B cell (primary cell): Measurements from ENCODE around the gene ZNF471. TPM values are rescaled to one million over a fixed set of nuclear protein-coding genes. Genes with fewer than 3 reads are reported as not detected.
A peak's percentile ranks its signal among the peaks of the same experiment; 100 is the strongest.

Experiments used
- ATAC-seq: fragments of 200-7000 bp; cut with Tn5 transposase; one replicate; pipeline ENCODE4 v1.10.0; 2021; ENCODE audit warnings: low read depth, mild to moderate bottlenecking, moderate number of reproducible peaks, moderate library complexity
- CTCF ChIA-PET: fragments of 350-600 bp; sonication (Branson Sonifier 250); formaldehyde crosslinking; loops from one replicate; lab custom pipeline; 2021; ENCODE audit warnings: antibody characterized with exemption, inconsistent platforms; lab: Charles Lee
- POLR2A ChIA-PET: fragments of 350-600 bp; sonication (Branson Sonifier 250); formaldehyde crosslinking; loops from one replicate; lab custom pipeline; 2021; ENCODE audit warnings: antibody characterized with exemption; lab: Charles Lee
- DNase-seq: peaks from one replicate; pipeline ENCODE4 v3.0.0; 2013
- H2AFZ ChIP-seq: 2 replicates; pipeline ENCODE4 v1.6.1; 2012; ENCODE audit warnings: mild to moderate bottlenecking, low read depth, low read length; ENCODE audit not compliant: insufficient read depth, poor library complexity, severe bottlenecking
- H3K27ac ChIP-seq, 2 donors: 1 replicate in 1 of 2; 2 replicates in 1 of 2; pipeline ENCODE4 v1.5.1; 2012 to 2013; ENCODE audit warnings: low read length in 2 of 2, mild to moderate bottlenecking in 2 of 2, moderate library complexity in 1 of 2
- H3K27me3 ChIP-seq, 4 experiments: fragments of 200-600 bp in 1 of 4; sonication (generic) in 1 of 4; replicated peaks in 1 of 4; 1 replicate in 2 of 4; 2 replicates in 2 of 4; pipeline versions ENCODE4 v1.6.1 to v1.7.0; 2013 to 2016; ENCODE audit warnings: low read length in 3 of 4, mild to moderate bottlenecking in 2 of 4, mixed read lengths in 1 of 4, moderate library complexity in 1 of 4; ENCODE audit not compliant: insufficient read depth in 4 of 4, control insufficient read depth in 3 of 4; ENCODE audit errors: control extremely low read depth in 1 of 4
- H3K36me3 ChIP-seq, 2 experiments: replicated peaks in 1 of 2; 1 replicate in 1 of 2; 2 replicates in 1 of 2; pipeline versions ENCODE4 v1.6.1 to v1.7.1; 2013; ENCODE audit warnings: low read length in 1 of 2; ENCODE audit not compliant: insufficient read depth in 2 of 2, control insufficient read depth in 1 of 2; ENCODE audit errors: control extremely low read depth in 1 of 2, extremely low read depth in 1 of 2
- H3K4me1 ChIP-seq, 2 donors: fragments of 200-600 bp in 1 of 2; sonication (generic) in 1 of 2; 1 replicate in 1 of 2; 2 replicates in 1 of 2; pipeline versions ENCODE4 v1.5.1 to v1.6.1; 2013 to 2017; ENCODE audit warnings: low read length in 2 of 2; ENCODE audit not compliant: control insufficient read depth in 2 of 2, insufficient read depth in 2 of 2
- H3K4me2 ChIP-seq: replicated peaks from 2 replicates; pipeline ENCODE3; 2012; ENCODE audit warnings: mild to moderate bottlenecking, low read depth, low read length; ENCODE audit not compliant: poor library complexity, severe bottlenecking
- H3K4me3 ChIP-seq, 5 experiments: fragments of 200-600 bp in 1 of 5; sonication (generic) in 1 of 5; 1 replicate in 3 of 5; 2 replicates in 2 of 5; pipeline versions ENCODE4 v1.5.1 to v1.7.0; 2011 to 2016; ENCODE audit warnings: low read length in 4 of 5, mild to moderate bottlenecking in 4 of 5, low read depth in 2 of 5, control low read depth in 1 of 5, moderate library complexity in 1 of 5; ENCODE audit not compliant: insufficient read depth in 1 of 5; ENCODE audit errors: control extremely low read depth in 1 of 5, extremely low read depth in 1 of 5
- H3K79me2 ChIP-seq: fragments of 200-600 bp; sonication (generic); one replicate; pipeline ENCODE4 v1.6.0; 2016; ENCODE audit warnings: low read length; ENCODE audit not compliant: control insufficient read depth, insufficient read depth
- H3K9ac ChIP-seq: fragments of 200-600 bp; sonication (generic); 2 replicates; pipeline ENCODE4 v1.6.1; 2017; ENCODE audit warnings: mild to moderate bottlenecking, low read length, moderate library complexity
- H3K9me3 ChIP-seq, 3 donors: one replicate each; pipeline versions ENCODE4 v1.6.1 to v1.7.1; 2013; ENCODE audit warnings: low read length in 2 of 3; ENCODE audit not compliant: control insufficient read depth in 2 of 3, insufficient read depth in 1 of 3; ENCODE audit errors: control extremely low read depth in 1 of 3
- H4K20me1 ChIP-seq: 2 replicates; pipeline ENCODE4 v1.6.0; 2012; ENCODE audit warnings: mild to moderate bottlenecking, low read length; ENCODE audit not compliant: insufficient read depth, control insufficient read depth, poor library complexity, severe bottlenecking
- H3K27ac Mint-ChIP-seq: one replicate; pipeline ENCODE4 v1.8.0; 2021; ENCODE audit warnings: mixed read lengths
- H3K27me3 Mint-ChIP-seq: one replicate; pipeline ENCODE4 v1.8.0; 2021; ENCODE audit warnings: mixed read lengths
- H3K4me1 Mint-ChIP-seq: one replicate; pipeline ENCODE4 v1.8.0; 2021; ENCODE audit warnings: mixed read lengths
- H3K4me3 Mint-ChIP-seq: one replicate; pipeline ENCODE4 v1.8.0; 2021; ENCODE audit warnings: mixed read lengths
- H3K9me3 Mint-ChIP-seq: one replicate; pipeline ENCODE4 v1.8.0; 2022; ENCODE audit warnings: mixed read lengths; ENCODE audit not compliant: insufficient read depth
- CTCF ChIP-seq: fragments of 200-600 bp; IDR thresholded peaks from one replicate; pipeline ENCODE4 v1.8.0; 2022; ENCODE audit warnings: antibody characterized with exemption, mild to moderate bottlenecking
- EZH2 ChIP-seq: IDR thresholded peaks from 2 replicates; pipeline ENCODE4 v1.6.1; 2012; ENCODE audit warnings: borderline replicate concordance, low read depth, mild to moderate bottlenecking, moderate library complexity, low read length; ENCODE audit not compliant: insufficient read depth, poor library complexity, severe bottlenecking
- WGBS: methylation state at CpG from one replicate; pipeline ENCODE4 v1.1.5; 2013; ENCODE audit warnings: missing lambda C conversion rate; ENCODE audit not compliant: insufficient coverage; 5-methylcytosine and 5-hydroxymethylcytosine counted together
- intact Hi-C: fragments of 100-400 bp; cut with micrococcal nuclease; formaldehyde crosslinking; loops from one replicate; pipeline ENCODE4 v1.10.0; 2022
- polyA plus RNA-seq: library from polyadenylated mRNA; depleted of rRNA; stranded (reverse); fragments of >200 nt; gene quantifications from 2 replicates; pipeline ENCODE4 v1.2.3, GENCODE V29; 2012
- total RNA-seq, 2 donors: library from RNA; stranded (reverse); fragments of 120-200 nt in 1 of 2; gene quantifications; 1 replicate in 1 of 2; 2 replicates in 1 of 2; pipeline versions ENCODE4 v1.2.3 to v1.2.4, GENCODE V29; 2013 to 2022

ZNF471 gene
- total and polyA plus RNA-seq, 2 donors (not counting 1 experiment from before 2014, with no cell fraction given), result 0.91 to 5.9 TPM

GRCh38 chr19:56566904-56567273, 59.2 kb downstream of the ZNF471 start:
- WGBS, result 4% methylated on average over 23 of the region's 23 CpGs
- H3K27ac Mint-ChIP-seq, result peak overlapping the region; percentile 98

More at GRCh38 chr19:56566904-56567273, 59.2 kb downstream of the ZNF471 start:
- Mint-ChIP-seq H3K4me3 (peak overlapping the region; percentile 100), H3K27me3 (no peaks in the 10 kb centered on the region), H3K4me1 (peaks cover 17% of the 10 kb centered on the region), H3K9me3 (peaks cover 29% of the 10 kb centered on the region)
- peak overlapping the region; percentile 50 to 68 for H3K27ac ChIP-seq
- no peaks in the 10 kb centered on the region for H3K27me3 ChIP-seq
- H3K4me3 ChIP-seq, result peak overlapping the region; percentile 68 to 97 (median 91)
- ChIA-PET CTCF (no interaction called here), POLR2A (no interaction called here)
- H3K4me2 ChIP-seq, result peak overlapping the region; percentile 86
- H3K9ac ChIP-seq, result peak overlapping the region; percentile 97
- H3K79me2 ChIP-seq, result peaks cover 10% of the 10 kb centered on the region
- ATAC-seq, result peak; percentile 28
- H3K4me1 ChIP-seq, result peaks cover 9 to 12% of the 10 kb centered on the region in 2 donors
- peak overlapping the region; percentile 99 for H2AFZ ChIP-seq
- intact Hi-C loops, result loop anchor here (1.0 kb wide), 5 partner anchors 28 to 163 kb away; partner anchors contain the start of genes ZFP28, ZNF583, ZNF71 and ZNF835
- H4K20me1 ChIP-seq, result no peaks in the 10 kb centered on the region
- peaks cover 3 to 12% of the 10 kb centered on the region in 2 experiments for H3K36me3 ChIP-seq
- TF ChIP-seq CTCF (no peak), EZH2 (no peak)
- H3K9me3 ChIP-seq, result peaks cover 4 to 73% (median 57%) of the 10 kb centered on the region in 3 donors
- DNase-seq, result no peak
